Muscle of leg (tissue), 16 donors: Measurements from ENCODE around the gene FAM171A1. TPM values are rescaled to one million over a fixed set of nuclear protein-coding genes. Genes with fewer than 3 reads are reported as not detected.
"Not testable (repeated sequence)": the region's sequence is repeated elsewhere in the genome, so short reads cannot be mapped to it uniquely, and the experiment has no call there.

ENCODE experiments used
- DNase-seq: peaks from one replicate; pipeline ENCODE4 v3.0.0; 2013
- H3K27ac ChIP-seq: one replicate; pipeline ENCODE4 v1.5.1; 2013; ENCODE audit warnings: mild to moderate bottlenecking, low read length, control low read depth
- H3K27me3 ChIP-seq: one replicate; pipeline ENCODE4 v1.6.1; 2013; ENCODE audit warnings: low read length; ENCODE audit not compliant: control insufficient read depth, insufficient read depth
- H3K36me3 ChIP-seq: one replicate; pipeline ENCODE4 v1.6.1; 2013; ENCODE audit warnings: low read length; ENCODE audit not compliant: control insufficient read depth, insufficient read depth
- H3K4me1 ChIP-seq: one replicate; pipeline ENCODE4 v1.6.1; 2013; ENCODE audit warnings: low read length; ENCODE audit not compliant: control insufficient read depth, insufficient read depth
- H3K4me3 ChIP-seq: one replicate; pipeline ENCODE4 v1.5.1; 2013; ENCODE audit warnings: low read length, control low read depth
- H3K9me3 ChIP-seq: replicated peaks from 2 replicates; pipeline ENCODE4 v1.6.1; 2013; ENCODE audit warnings: low read depth, low read length; ENCODE audit not compliant: control insufficient read depth
- WGBS: methylation state at CpG from one replicate; pipeline ENCODE4 v1.1.5; 2013; ENCODE audit warnings: missing lambda C conversion rate; ENCODE audit not compliant: insufficient coverage; 5-methylcytosine and 5-hydroxymethylcytosine counted together
- long read RNA-seq, 11 donors: transcript quantifications; one replicate each; lab custom pipeline, GENCODE V29; 2026
- polyA plus RNA-seq, 8 donors: library from polyadenylated mRNA; unstranded; fragments of 120-200 nt; gene quantifications; one replicate each; pipeline versions ENCODE4 v1.2.1 to v1.2.3, GENCODE V29; 2013; ENCODE audit warnings: inconsistent platforms in 1 of 8, low replicate concordance in 1 of 8; ENCODE audit not compliant: insufficient read length in 8 of 8, insufficient read depth in 1 of 8
- total RNA-seq: library from RNA; stranded (reverse); fragments of 120-200 nt; gene quantifications from one replicate; pipeline ENCODE4 v1.2.4, GENCODE V29; 2013

Gene FAM171A1
- 19.6 TPM for total RNA-seq
- polyA plus RNA-seq = 10 to 100 TPM; 28.6 to 50.9 (median 38.3) TPM
- long read RNA-seq, donor 1, transcript FAM171A1-201 (8 exons, 3,952 nt) = major isoform, 5 of 5 reads
- long read RNA-seq, donor 1, partial matches to known transcripts = 0 of 5 reads
- long read RNA-seq, donor 1, other reads (novel, unspliced or antisense) = 0 of 5 reads
- long read RNA-seq, donor 2, partial matches to known transcripts = 0 of 1 reads
- long read RNA-seq, donor 2, other reads (novel, unspliced or antisense) = 0 of 1 reads
- long read RNA-seq, donor 3, partial matches to known transcripts = 0 of 4 reads
- long read RNA-seq, donor 3, other reads (novel, unspliced or antisense) = 0 of 4 reads
- long read RNA-seq, donor 4, transcript FAM171A1-201 (8 exons, 3,952 nt) = major isoform, 9 of 9 reads
- long read RNA-seq, donor 4, partial matches to known transcripts = 0 of 9 reads
- long read RNA-seq, donor 4, other reads (novel, unspliced or antisense) = 0 of 9 reads
- long read RNA-seq, donor 5, transcript FAM171A1-201 (8 exons, 3,952 nt) = major isoform, 24 of 32 reads
- long read RNA-seq, donor 5, partial matches to known transcripts = 8 of 32 reads
- long read RNA-seq, donor 5, other reads (novel, unspliced or antisense) = 0 of 32 reads
- long read RNA-seq, donor 6, transcript FAM171A1-201 (8 exons, 3,952 nt) = major isoform, 5 of 5 reads
- long read RNA-seq, donor 6, partial matches to known transcripts = 0 of 5 reads
- long read RNA-seq, donor 6, other reads (novel, unspliced or antisense) = 0 of 5 reads
- long read RNA-seq, donor 7, transcript FAM171A1-201 (8 exons, 3,952 nt) = major isoform, 12 of 17 reads
- long read RNA-seq, donor 7, partial matches to known transcripts = 5 of 17 reads
- long read RNA-seq, donor 7, other reads (novel, unspliced or antisense) = 0 of 17 reads
- long read RNA-seq, donor 8, partial matches to known transcripts = 0 of 3 reads
- long read RNA-seq, donor 8, other reads (novel, unspliced or antisense) = 0 of 3 reads
- long read RNA-seq, donor 9, transcript FAM171A1-201 (8 exons, 3,952 nt) = major isoform, 9 of 9 reads
- long read RNA-seq, donor 9, partial matches to known transcripts = 0 of 9 reads
- long read RNA-seq, donor 9, other reads (novel, unspliced or antisense) = 0 of 9 reads
- long read RNA-seq, donor 10, transcript FAM171A1-201 (8 exons, 3,952 nt) = major isoform, 8 of 8 reads
- long read RNA-seq, donor 10, partial matches to known transcripts = 0 of 8 reads
- long read RNA-seq, donor 10, other reads (novel, unspliced or antisense) = 0 of 8 reads
- long read RNA-seq, donor 11, transcript FAM171A1-201 (8 exons, 3,952 nt) = major isoform, 5 of 5 reads
- long read RNA-seq, donor 11, partial matches to known transcripts = 0 of 5 reads
- long read RNA-seq, donor 11, other reads (novel, unspliced or antisense) = 0 of 5 reads

DNA sequence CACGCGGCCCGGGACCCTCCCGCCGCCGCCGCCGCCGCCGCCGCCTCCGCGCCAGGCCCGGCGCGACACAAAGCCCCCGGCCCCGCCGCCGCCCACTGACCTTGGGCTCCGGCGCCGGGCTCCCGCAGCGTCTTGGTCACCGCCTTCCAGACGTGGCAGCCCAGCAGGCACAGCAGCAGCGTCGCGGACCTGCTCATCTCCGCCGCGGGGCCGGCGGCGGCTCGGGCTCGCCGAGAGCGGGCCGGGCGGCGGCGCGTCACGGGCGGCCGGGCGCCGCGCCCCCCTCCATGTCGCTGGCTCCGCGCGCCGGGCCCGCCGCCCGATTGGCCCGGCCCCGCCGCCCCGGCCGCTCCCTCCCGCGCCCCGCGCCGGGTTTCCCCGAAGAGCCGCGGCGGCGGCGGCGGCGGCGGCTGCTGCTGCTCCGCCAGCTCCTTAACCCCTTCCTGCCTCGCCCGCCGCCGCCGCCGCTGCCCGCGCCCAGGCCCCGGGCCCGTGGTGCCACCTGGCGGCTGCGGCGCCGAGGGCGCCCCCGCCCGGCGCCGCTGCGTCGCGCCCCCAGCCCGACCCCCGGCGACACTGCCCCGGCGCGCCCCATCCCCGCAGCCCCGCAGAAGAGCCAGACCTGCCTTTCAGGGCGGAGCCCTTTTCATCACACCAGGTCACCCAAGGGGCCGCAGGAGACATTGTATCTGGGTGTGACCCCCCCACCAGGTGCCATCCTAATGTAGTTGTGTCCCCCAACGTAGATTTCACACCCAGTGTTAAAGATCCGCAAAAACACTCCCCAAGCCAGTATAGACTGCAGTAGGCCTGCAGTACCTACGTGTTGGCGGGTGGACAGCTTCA, at the start of gene FAM171A1:
FAM171A1 (minus strand) TSS at position 434 of the 846 bp plus-strand sequence; CDS start at position 197, 237 bp downstream.
- peaks cover 15% of the 10 kb centered on the region for H3K4me1 ChIP-seq
- no peaks in the 10 kb centered on the region for H3K9me3 ChIP-seq
- peaks cover 6% of the 10 kb centered on the region for H3K27me3 ChIP-seq
- peak within 1 kb of the TSS; percentile 80 for H3K27ac ChIP-seq
- peak; percentile 79 for DNase-seq
- H3K36me3 ChIP-seq = no peaks in the 10 kb centered on the region
- peak within 1 kb of the TSS; percentile 75 for H3K4me3 ChIP-seq
- under 1% methylated on average over 111 of the region's 115 CpGs for WGBS

DNA sequence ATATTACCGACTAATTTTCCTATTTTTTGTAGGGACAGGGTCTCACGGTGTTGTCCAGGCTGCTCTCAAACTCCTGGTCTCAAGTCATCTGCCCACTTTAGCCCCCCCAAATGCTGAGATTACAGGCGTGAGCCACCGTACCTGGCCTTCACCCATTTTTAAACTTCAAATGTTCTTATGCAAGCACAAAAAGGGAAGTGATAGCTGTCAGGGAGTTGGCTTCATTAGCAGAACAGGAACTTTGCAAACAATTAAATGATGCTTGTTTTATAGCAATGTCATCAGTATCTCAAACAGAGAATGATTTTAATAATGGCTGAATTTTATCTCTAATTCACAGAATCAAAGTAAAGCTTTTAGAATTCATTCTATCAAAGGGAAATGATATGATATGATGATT, 49.8 kb upstream of the FAM171A1 start:
- WGBS = 95% methylated on average over 2 of the region's 4 CpGs

GRCh38 chr10:15419279-15419874, 48.3 kb upstream of the FAM171A1 start:
- peak; percentile 68 for DNase-seq
- no peaks in the 10 kb centered on the region for H3K4me1 ChIP-seq
- WGBS = no CpG with 5 or more reads among the region's 3 CpGs
- H3K27ac ChIP-seq = no peak overlapping the region
- no peaks in the 10 kb centered on the region for H3K36me3 ChIP-seq
- no peak overlapping the region for H3K4me3 ChIP-seq
- no peaks in the 10 kb centered on the region for H3K27me3 ChIP-seq
- H3K9me3 ChIP-seq = no peaks in the 10 kb centered on the region

More for the DNA sequence above, 49.8 kb upstream of the FAM171A1 start:
- no peak for DNase-seq
- H3K4me1 ChIP-seq = no peaks in the 10 kb centered on the region
- no peak overlapping the region for H3K4me3 ChIP-seq
- no peaks in the 10 kb centered on the region for H3K9me3 ChIP-seq
- H3K27me3 ChIP-seq = no peaks in the 10 kb centered on the region
- H3K36me3 ChIP-seq = no peaks in the 10 kb centered on the region
- H3K27ac ChIP-seq = no peak overlapping the region

DNA sequence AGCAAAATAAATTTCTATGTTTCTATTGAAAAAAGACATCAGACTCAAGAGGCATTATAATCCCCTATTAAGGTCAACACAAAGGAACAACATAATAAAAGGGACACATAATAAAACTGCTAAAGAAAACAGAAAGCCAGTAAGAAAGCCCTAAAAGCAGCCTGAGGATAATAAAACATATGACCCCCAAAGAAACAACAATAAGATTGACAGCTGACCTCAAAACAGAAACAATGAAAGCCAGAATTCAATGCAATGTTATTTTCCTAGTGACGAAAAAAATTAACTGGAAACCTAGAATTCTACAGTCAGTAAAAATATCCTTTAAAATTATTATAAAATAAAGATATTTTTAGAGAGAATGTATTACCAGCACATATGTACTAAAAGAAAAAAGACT, 44.9 kb upstream of the FAM171A1 start:
- no peaks in the 10 kb centered on the region for H3K9me3 ChIP-seq
- H3K4me3 ChIP-seq = no peak overlapping the region
- H3K4me1 ChIP-seq = no peaks in the 10 kb centered on the region
- no peak overlapping the region for H3K27ac ChIP-seq
- no peaks in the 10 kb centered on the region for H3K27me3 ChIP-seq
- no peaks in the 10 kb centered on the region for H3K36me3 ChIP-seq
- WGBS = no CpG with 5 or more reads among the region's 1 CpG
- DNase-seq = no peak

DNA sequence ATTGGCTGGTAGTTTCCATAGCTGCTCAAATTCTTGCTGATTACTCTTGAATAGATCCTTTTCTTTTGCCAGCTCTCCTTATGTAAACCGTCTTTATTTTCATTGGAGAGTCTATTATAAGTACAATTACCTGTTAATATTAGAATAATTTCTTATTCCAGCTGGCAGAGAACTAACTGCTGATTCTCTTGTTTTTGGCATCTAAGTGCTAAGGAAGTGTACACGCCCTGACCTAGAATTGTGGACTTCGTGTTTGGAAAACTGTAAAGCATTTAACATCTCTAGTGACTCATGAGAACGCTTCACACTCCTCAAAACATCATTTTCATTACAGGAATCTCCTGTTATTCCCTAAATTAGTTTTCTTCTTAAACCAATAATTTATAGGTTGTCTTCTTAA, 39.9 kb upstream of the FAM171A1 start:
- DNase-seq = peak; percentile 65
- WGBS = no CpG with 5 or more reads among the region's 4 CpGs
- Histone ChIP-seq H3K27ac (no peak overlapping the region), H3K4me1 (no peaks in the 10 kb centered on the region), H3K4me3 (no peak overlapping the region), H3K9me3 (no peaks in the 10 kb centered on the region), H3K27me3 (no peaks in the 10 kb centered on the region), H3K36me3 (no peaks in the 10 kb centered on the region)

DNA sequence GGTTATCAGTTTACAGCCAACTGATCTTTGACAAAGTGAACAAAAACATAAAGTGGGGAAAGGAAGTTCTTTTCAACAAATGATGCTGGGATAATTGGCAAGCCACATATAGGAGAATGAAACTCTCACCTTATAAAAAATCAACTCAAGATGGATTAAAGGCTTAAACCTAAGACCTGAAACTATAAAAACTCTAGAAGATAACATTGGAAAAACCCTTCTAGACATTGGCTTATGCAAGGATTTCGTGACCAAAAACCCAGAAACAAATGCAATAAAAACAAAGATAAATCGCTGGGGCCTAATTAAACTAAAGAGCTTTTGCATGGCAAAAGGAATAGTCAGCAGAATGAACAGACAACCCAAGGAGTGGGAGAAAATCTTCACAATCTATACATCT, 38.3 kb upstream of the FAM171A1 start:
- not testable (repeated sequence) for DNase-seq, H3K27ac ChIP-seq, H3K36me3 ChIP-seq, H3K4me3 ChIP-seq, H3K27me3 ChIP-seq, H3K9me3 ChIP-seq, H3K4me1 ChIP-seq
- no CpG with 5 or more reads among the region's 2 CpGs for WGBS

DNA sequence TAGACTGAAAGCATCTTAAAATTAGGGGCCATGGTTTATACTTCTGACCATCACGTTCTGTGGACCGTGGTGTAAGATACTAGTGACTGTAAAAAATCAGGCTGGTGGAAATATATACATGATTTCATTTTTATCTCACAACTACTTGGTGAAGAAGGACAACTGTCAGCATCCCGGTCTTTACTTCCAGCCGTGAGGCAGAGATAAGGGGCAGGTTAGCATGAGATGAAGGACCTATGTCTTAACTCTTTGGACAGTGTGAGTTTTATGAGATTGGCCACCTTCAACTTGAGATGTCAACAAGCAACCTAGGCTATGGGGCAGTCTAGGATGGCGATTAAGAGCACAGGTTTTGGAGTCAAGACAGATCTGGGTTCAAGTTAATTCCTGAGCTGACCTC, 37.5 kb upstream of the FAM171A1 start:
- H3K4me1 ChIP-seq = no peaks in the 10 kb centered on the region
- peaks cover 3% of the 10 kb centered on the region for H3K9me3 ChIP-seq
- 86% methylated on average over 2 of the region's 5 CpGs for WGBS
- H3K27me3 ChIP-seq = no peaks in the 10 kb centered on the region
- no peak overlapping the region for H3K27ac ChIP-seq
- no peak overlapping the region for H3K4me3 ChIP-seq
- no peaks in the 10 kb centered on the region for H3K36me3 ChIP-seq
- DNase-seq = no peak

DNA sequence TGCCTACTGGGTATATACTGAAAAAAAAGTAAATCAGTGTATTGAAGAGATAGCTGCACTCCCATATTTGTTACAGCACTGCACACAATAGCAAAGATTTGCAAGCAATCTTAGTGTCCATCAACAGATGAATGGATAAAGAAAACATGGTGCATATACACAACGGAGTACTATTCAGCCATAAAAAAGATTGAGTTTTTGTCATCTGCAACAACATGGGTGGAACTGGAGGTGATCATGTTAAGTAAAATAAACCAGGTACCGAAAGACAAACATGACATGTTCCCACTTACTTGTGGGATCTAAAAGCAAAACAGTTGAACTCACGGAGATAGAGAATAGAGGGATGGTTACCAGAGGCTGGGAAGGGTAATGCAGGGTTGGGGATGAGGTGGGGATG, 34.2 kb upstream of the FAM171A1 start:
- no peak overlapping the region for H3K27ac ChIP-seq
- 100% methylated on average over 1 of the region's 3 CpGs for WGBS
- no peaks in the 10 kb centered on the region for H3K36me3 ChIP-seq
- no peaks in the 10 kb centered on the region for H3K27me3 ChIP-seq
- peaks cover 3% of the 10 kb centered on the region for H3K9me3 ChIP-seq
- DNase-seq = no peak
- no peak overlapping the region for H3K4me3 ChIP-seq
- H3K4me1 ChIP-seq = no peaks in the 10 kb centered on the region

DNA sequence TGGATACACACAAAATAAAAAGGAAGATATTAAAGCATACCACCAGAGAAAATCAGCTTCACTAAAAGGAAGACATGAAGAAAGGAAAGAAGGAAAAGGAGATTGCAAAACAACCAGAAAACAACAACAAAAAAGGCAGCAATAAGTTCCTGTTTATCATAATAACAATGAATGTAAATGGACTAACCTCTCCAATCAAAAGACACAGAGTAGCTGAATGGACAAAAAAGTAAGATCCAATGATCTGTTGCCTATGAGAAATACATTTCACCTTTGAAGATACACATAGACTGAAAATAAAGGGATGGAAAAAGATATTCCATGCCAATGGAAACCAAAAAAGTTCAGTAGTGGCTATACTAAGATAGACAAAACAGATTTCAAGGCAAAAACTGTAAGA, 30.3 kb upstream of the FAM171A1 start:
- Histone ChIP-seq H3K4me1 (no peaks in the 10 kb centered on the region), H3K27me3 (no peaks in the 10 kb centered on the region), H3K36me3 (no peaks in the 10 kb centered on the region), H3K27ac (no peak overlapping the region), H3K4me3 (no peak overlapping the region), H3K9me3 (peaks cover 3% of the 10 kb centered on the region)
- no peak for DNase-seq
